K562 (cell line): Measurements from ENCODE around the gene FOXK2. TPM values are rescaled to one million over a fixed set of nuclear protein-coding genes. Genes with fewer than 3 reads are reported as not detected.
"Not testable (repeated sequence)": the region's sequence is repeated elsewhere in the genome, so short reads cannot be mapped to it uniquely, and the experiment has no call there.

Experiments
- ATAC-seq: fragments of 200-7000 bp; cut with Tn5 transposase; 3 replicates; pipeline ENCODE4 v1.9.1; 2020; ENCODE audit warnings: moderate library complexity
- BruUV-seq: library from RNA; stranded (reverse); fragments of 400-500 nt; replicated peaks from 2 replicates; lab custom pipeline; 2021; lab: Mats Ljungman, UMichigan
- CTCF ChIA-PET: fragments of 300-600 bp; formaldehyde crosslinking; extraction: SDS; loops from one replicate; lab custom pipeline; 2021; ENCODE audit warnings: low intra/inter-chr PET ratio; lab: Yijun Ruan, JAX
- POLR2A ChIA-PET: fragments of 300-600, 350-650 bp; sonication (Branson Sonifier 250); formaldehyde crosslinking; extraction: SDS; loops from one replicate; lab custom pipeline; 2021; ENCODE audit warnings: antibody characterized with exemption, inconsistent platforms; lab: Yijun Ruan, JAX
- DNase-seq, 4 experiments: peaks; one replicate each; pipeline versions ENCODE4 v3.0.0 to v3.0.0-alpha.2; 2011 to 2018; ENCODE audit warnings: low spot score in 3 of 4, mixed read lengths in 3 of 4; ENCODE audit errors: extremely low read depth in 1 of 4
- FAIRE-seq: peaks from 2 replicates; lab custom pipeline; 2011; peaks lifted over from hg19 to GRCh38; lab: Jason Lieb, UNC
- H2AFZ ChIP-seq: 2 replicates; pipeline ENCODE4 v1.6.0; 2011; ENCODE audit warnings: low read depth, low read length, control low read depth, inconsistent platforms
- H3K27ac ChIP-seq: fragments of 200-600 bp; 3 replicates; pipeline ENCODE4 v1.8.0; 2011; ENCODE audit warnings: low read depth, mild to moderate bottlenecking, control low read depth, inconsistent platforms, low read length, moderate library complexity, mixed read lengths; ENCODE audit errors: extremely low read depth
- H3K27me3 ChIP-seq, 2 experiments: fragments of 300-600 bp in 1 of 2; 2 replicates in 1 of 2; 3 replicates in 1 of 2; pipeline versions ENCODE4 v1.6.0 to v1.8.0; 2011; ENCODE audit warnings: inconsistent platforms in 2 of 2, low read length in 2 of 2, mild to moderate bottlenecking in 1 of 2, mixed read lengths in 1 of 2, moderate library complexity in 1 of 2; ENCODE audit not compliant: control insufficient read depth in 2 of 2, insufficient read depth in 2 of 2
- H3K36me3 ChIP-seq: fragments of 300-600 bp; 3 replicates; pipeline ENCODE4 v1.8.0; 2011; ENCODE audit warnings: mild to moderate bottlenecking, low read length, inconsistent platforms; ENCODE audit not compliant: control insufficient read depth, insufficient read depth
- H3K4me1 ChIP-seq, 2 experiments: fragments of 200-600 bp in 1 of 2; replicated peaks in 1 of 2; 2 replicates in 1 of 2; 3 replicates in 1 of 2; pipeline versions ENCODE4 v1.5.1 to v1.8.0; 2011; ENCODE audit warnings: inconsistent platforms in 2 of 2, low read length in 2 of 2, mild to moderate bottlenecking in 1 of 2, mixed read lengths in 1 of 2, moderate library complexity in 1 of 2; ENCODE audit not compliant: control insufficient read depth in 2 of 2, insufficient read depth in 2 of 2
- H3K4me2 ChIP-seq: 2 replicates; pipeline ENCODE4 v1.6.1; 2011; ENCODE audit warnings: low read length, control low read depth, inconsistent platforms, mixed read lengths; ENCODE audit not compliant: insufficient read depth
- H3K4me3 ChIP-seq: fragments of 200-600 bp; sonication (generic), shearing (Covaris generic); 2 replicates; pipeline ENCODE4 v1.5.1; 2016; ENCODE audit warnings: control low read depth, inconsistent platforms
- H3K79me2 ChIP-seq: fragments of 200-600 bp; 3 replicates; pipeline ENCODE4 v1.8.0; 2011; ENCODE audit warnings: low read length, inconsistent platforms; ENCODE audit not compliant: control insufficient read depth, insufficient read depth
- H3K9ac ChIP-seq, 2 experiments: 2 replicates each; pipeline versions ENCODE4 v1.6.0 to v1.6.1; 2011; ENCODE audit warnings: low read depth in 2 of 2, low read length in 2 of 2, control low read depth in 1 of 2, inconsistent platforms in 1 of 2, mild to moderate bottlenecking in 1 of 2, mixed read lengths in 1 of 2; ENCODE audit not compliant: insufficient read depth in 1 of 2
- H3K9me1 ChIP-seq: one replicate; pipeline ENCODE4 v1.6.0; 2011; ENCODE audit warnings: inconsistent platforms, mild to moderate bottlenecking, low read length, moderate library complexity; ENCODE audit not compliant: control insufficient read depth, insufficient read depth
- H3K9me3 ChIP-seq: replicated peaks from 2 replicates; pipeline ENCODE4 v1.5.1; 2011; ENCODE audit warnings: low read depth, low read length, inconsistent platforms; ENCODE audit not compliant: control insufficient read depth, insufficient read depth
- H4K20me1 ChIP-seq: replicated peaks from 2 replicates; pipeline ENCODE4 v1.6.1; 2011; ENCODE audit warnings: low read length, inconsistent platforms, mixed read lengths; ENCODE audit not compliant: control insufficient read depth, insufficient read depth
- FOSL1 ChIP-seq: fragments of 200-800 bp; sonication (Bioruptor generic); conservative IDR thresholded peaks from 2 replicates; pipeline ENCODE4 v1.6.1; 2016; ENCODE audit warnings: missing genetic modification characterization, missing compliant biosample characterization
- MAFK ChIP-seq: IDR thresholded peaks from 2 replicates; pipeline ENCODE4 v1.6.1; 2011; ENCODE audit warnings: low read length, improper control_type of control experiment
- NFIC ChIP-seq: fragments of 450-650 bp; IDR thresholded peaks from 2 replicates; pipeline ENCODE4 v1.6.1; 2017; ENCODE audit warnings: mild to moderate bottlenecking, inconsistent platforms
- RBM25 ChIP-seq: fragments of 200-400 bp; formaldehyde crosslinking; IDR thresholded peaks from 2 replicates; pipeline ENCODE4 v1.6.1; 2018; ENCODE audit warnings: low read length, low read depth, moderate library complexity; ENCODE audit not compliant: severe bottlenecking
- ZNF121 ChIP-seq: sonication (generic); formaldehyde crosslinking; conservative IDR thresholded peaks from 2 replicates; pipeline ENCODE4 v1.8.0; 2022; ENCODE audit warnings: missing genetic modification reagents
- WGBS: fragments of 100-300 bp; shearing (Covaris generic); methylation state at CpG from one replicate; pipeline ENCODE4 v1.1.6; 2016; ENCODE audit warnings: low coverage, mixed read lengths; ENCODE audit not compliant: insufficient coverage; ENCODE audit errors: missing lambda C conversion rate; 5-methylcytosine and 5-hydroxymethylcytosine counted together
- in situ Hi-C: fragments of 300-500 bp; cut with MboI; formaldehyde crosslinking; loops from 4 replicates; pipeline ENCODE4 v1.15.0; 2018; ENCODE audit warnings: inconsistent platforms, mixed read lengths
- intact Hi-C: fragments of 100-400 bp; cut with micrococcal nuclease; formaldehyde crosslinking; loops from 2 replicates; pipeline ENCODE4 v1.14.2; 2022
- polyA plus RNA-seq, 8 experiments: library from polyadenylated mRNA; depleted of rRNA in 4 of 8; stranded (reverse) in 5 of 8; unstranded in 3 of 8; fragments of >200 nt; fragmentation: Nextera tagmentation in 2 of 8; fragmentation: Illumina TruSeq in 1 of 8; extraction: Ambion mirVana in 2 of 8; extraction: Trizol in 1 of 8; gene quantifications; 2 replicates each; pipeline versions ENCODE4 v1.2.1 to v1.2.3, GENCODE V29; 2011 to 2014; ENCODE audit warnings: inconsistent platforms in 1 of 8, missing spikeins in 1 of 8
- total RNA-seq, 7 experiments: library from RNA; depleted of rRNA in 6 of 7; stranded (reverse); fragments of >200 nt in 6 of 7; fragmentation: Illumina TruSeq in 2 of 7; extraction: Trizol in 2 of 7; gene quantifications; 2 replicates each; pipeline versions ENCODE4 v1.2.1 to v1.2.3, GENCODE V29; 2011 to 2021; ENCODE audit warnings: low replicate concordance in 1 of 7
- TF ChIP-seq, protein P1 (sequence below): fragments of 200-800 bp; sonication (Bioruptor generic); IDR thresholded peaks from 2 replicates; pipeline ENCODE4 v1.6.1; 2017; ENCODE audit warnings: missing genetic modification characterization, missing compliant biosample characterization

FOXK2 gene
- total and polyA plus RNA-seq, 9 of the 15 experiments (the other 6 are each of a cell fraction or from before 2014, with no cell fraction given) = 3.0 to 86.0 (median 44.1) TPM

DNA sequence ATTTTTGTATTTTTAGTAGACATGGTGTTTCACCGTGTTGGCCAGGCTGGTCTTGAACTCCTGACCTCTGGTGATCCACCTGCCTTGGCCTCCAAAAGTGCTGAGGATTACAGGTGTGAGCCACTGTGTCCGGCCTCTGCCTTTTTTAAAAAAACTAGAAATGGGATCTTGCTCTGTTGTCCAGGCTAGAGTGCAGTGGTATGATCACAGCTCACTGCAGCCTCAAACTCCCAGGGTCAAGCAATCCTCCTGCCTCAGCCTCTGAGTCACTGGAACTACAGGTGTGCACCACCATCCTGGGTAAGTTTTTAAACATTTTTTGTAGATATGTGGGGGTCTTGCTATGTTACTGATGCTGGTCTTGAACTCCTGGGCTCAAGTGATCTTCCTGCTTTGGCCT lies 38.0 kb downstream of the FOXK2 start:
- not testable (repeated sequence) for H3K27ac ChIP-seq, H3K4me2 ChIP-seq, H3K4me3 ChIP-seq, H3K9me1 ChIP-seq, ATAC-seq, FAIRE-seq, H3K9me3 ChIP-seq, BruUV-seq, H3K9ac ChIP-seq, DNase-seq, H3K27me3 ChIP-seq, H2AFZ ChIP-seq
- peak; percentile 59 for TF ChIP-seq ZNF121 (CRISPR knock-in tag)
- TF ChIP-seq RBM25 = peak; percentile 10
- in situ Hi-C loops (loop anchor here (5.0 kb wide), 1 partner anchor 205 kb away; no protein-coding TSS in a partner anchor), intact Hi-C loops (loop anchor here (10.0 kb wide), 1 partner anchor 143 kb away; the partner anchor contains the start of genes HEXD and OGFOD3)
- Histone ChIP-seq H3K79me2 (peaks cover 94% of the 10 kb centered on the region), H3K36me3 (peaks cover 15% of the 10 kb centered on the region; the same call in 2 of the 3 replicates), H3K4me1 (peaks cover 5 to 35% of the 10 kb centered on the region in 2 experiments), H4K20me1 (peaks cover 64% of the 10 kb centered on the region)
- WGBS = 66% methylated on average over 2 of the region's 2 CpGs
- POLR2A ChIA-PET = interaction anchor here (0.6 to 1.5 kb wide), 2 partner anchors 10 to 39 kb away, joined by 3 to 4 read pairs; no protein-coding TSS in a partner anchor
- CTCF ChIA-PET = interaction anchor here (0.7 kb wide), 1 partner anchor 61 kb away, joined by 4 read pairs; no protein-coding TSS in a partner anchor

DNA sequence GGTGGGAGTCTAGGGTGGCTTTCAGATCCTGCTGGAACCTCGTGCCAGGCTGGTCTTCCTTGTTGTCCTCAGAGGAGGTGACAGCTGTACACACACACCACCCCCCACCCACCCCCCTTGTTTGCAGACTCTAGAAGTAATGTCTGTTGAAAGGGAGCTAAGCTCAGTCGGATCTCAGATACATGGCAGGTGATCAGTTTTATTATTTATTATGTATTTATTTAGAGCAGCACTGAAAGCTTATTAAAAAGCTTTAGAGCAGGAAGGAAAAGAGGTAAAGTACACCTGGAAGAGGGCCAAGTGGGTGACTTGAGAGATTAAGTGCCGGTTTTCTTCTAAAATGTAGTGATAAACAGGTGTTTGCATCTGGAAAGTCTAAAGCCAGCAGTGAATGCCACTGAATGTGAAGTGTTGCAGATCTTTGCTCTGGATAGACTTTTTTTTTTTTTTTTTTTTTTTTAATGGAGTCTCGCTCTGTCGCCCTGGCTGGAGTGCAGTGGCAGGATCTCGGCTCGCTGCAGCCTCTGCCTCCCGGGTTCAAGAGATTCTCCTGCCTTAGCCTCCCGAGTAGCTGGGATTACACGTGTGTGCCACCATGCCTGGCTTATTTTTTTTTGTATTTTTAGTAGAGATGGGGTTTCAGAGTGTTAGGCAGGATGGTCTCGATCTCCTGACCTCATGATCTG lies 40.2 kb downstream of the FOXK2 start:
- FAIRE-seq = no peak

More for the DNA sequence above, 40.2 kb downstream of the FOXK2 start:
- H3K79me2 ChIP-seq = peaks cover 88% of the 10 kb centered on the region
- DNase-seq (peak in 1 of 4 experiments; percentile 30), ATAC-seq (peak; percentile 28; the same call in 2 of the 3 replicates)
- POLR2A ChIA-PET = interaction anchor here (0.6 to 1.1 kb wide), 3 partner anchors 10 to 146 kb away, joined by 3 to 5 read pairs (median 3); no protein-coding TSS in a partner anchor
- peaks cover 4% of the 10 kb centered on the region for H3K9me1 ChIP-seq
- BruUV-seq = no TSS peak
- TF ChIP-seq, protein P1, sequence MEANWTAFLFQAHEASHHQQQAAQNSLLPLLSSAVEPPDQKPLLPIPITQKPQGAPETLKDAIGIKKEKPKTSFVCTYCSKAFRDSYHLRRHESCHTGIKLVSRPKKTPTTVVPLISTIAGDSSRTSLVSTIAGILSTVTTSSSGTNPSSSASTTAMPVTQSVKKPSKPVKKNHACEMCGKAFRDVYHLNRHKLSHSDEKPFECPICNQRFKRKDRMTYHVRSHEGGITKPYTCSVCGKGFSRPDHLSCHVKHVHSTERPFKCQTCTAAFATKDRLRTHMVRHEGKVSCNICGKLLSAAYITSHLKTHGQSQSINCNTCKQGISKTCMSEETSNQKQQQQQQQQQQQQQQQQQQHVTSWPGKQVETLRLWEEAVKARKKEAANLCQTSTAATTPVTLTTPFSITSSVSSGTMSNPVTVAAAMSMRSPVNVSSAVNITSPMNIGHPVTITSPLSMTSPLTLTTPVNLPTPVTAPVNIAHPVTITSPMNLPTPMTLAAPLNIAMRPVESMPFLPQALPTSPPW (CRISPR knock-in tag) = 0 out of 2 replicates have a peak, but pooled peaks have one; percentile 17
- TF ChIP-seq MAFK = no peak
- TF ChIP-seq FOSL1 = no peak
- TF ChIP-seq NFIC = peak; percentile 73
- no peak overlapping the region for H3K27ac ChIP-seq
- CTCF ChIA-PET = no interaction called here
- no peaks in the 10 kb centered on the region for H3K27me3 ChIP-seq
- no peaks in the 10 kb centered on the region for H3K9me3 ChIP-seq
- in situ Hi-C loops = loop anchor here (5.0 kb wide), 1 partner anchor 207 kb away; no protein-coding TSS in a partner anchor
- no peak overlapping the region for H3K4me3 ChIP-seq
- H3K4me1 ChIP-seq = peaks cover 5 to 30% of the 10 kb centered on the region in 2 experiments
- intact Hi-C loops = loop anchor here (10.0 kb wide), 1 partner anchor 145 kb away; the partner anchor contains the start of genes HEXD and OGFOD3
- peaks cover 54% of the 10 kb centered on the region for H4K20me1 ChIP-seq
- peak overlapping the region; percentile 3 to 50; a peak in 3 of 4 replicates for H3K9ac ChIP-seq
- H3K4me2 ChIP-seq = no peak overlapping the region
- no peak overlapping the region for H2AFZ ChIP-seq
- H3K36me3 ChIP-seq = peaks cover 26% of the 10 kb centered on the region; the same call in 1 of the 3 replicates
- WGBS = 63% methylated on average over 11 of the region's 11 CpGs
